Measurements from ENCODE around the gene PCDHGA7. TPM values are rescaled to one million over a fixed set of nuclear protein-coding genes. Genes with fewer than 3 reads are reported as not detected.
A peak's percentile ranks its signal among the peaks of the same experiment; 100 is the strongest.
"Not testable (repeated sequence)": the region's sequence is repeated elsewhere in the genome, so short reads cannot be mapped to it uniquely, and the experiment has no call there.

The PCDHGA7 gene
- total RNA-seq (ENCODE audit: low replicate concordance) = 0.31 and 0.40 TPM in 2 replicates
- long read RNA-seq = 0 reads

DNA sequence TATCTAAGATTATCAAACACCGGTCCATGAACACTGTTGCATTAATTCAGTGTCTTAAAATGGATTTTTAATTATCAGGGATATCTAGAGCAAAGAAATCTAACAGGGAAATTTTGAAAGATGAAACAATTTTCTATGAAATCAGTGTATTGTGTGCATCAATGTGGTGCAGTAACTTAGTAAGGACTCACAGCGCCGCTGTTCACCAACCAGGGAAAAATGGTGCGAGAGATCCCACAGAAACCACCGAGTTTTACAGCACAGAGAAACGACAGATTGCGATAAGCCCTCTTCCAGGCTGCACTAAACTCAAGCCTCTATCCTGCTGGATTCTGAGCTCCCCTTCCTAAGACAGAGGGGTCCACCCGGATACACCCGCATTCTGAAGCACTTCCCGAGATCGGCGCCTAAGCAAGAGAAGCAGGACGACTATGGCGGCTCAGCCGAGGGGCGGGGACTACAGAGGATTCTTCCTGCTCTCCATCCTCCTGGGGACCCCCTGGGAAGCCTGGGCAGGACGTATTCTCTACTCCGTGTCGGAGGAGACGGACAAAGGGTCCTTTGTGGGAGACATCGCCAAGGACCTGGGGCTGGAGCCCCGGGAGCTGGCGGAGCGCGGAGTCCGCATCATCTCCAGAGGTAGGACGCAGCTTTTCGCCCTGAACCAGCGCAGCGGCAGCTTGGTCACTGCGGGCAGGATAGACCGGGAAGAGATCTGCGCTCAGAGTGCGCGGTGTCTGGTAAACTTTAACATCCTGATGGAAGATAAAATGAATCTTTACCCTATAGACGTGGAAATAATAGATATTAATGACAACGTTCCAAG, at the start of gene PCDHGA7:
Gene PCDHGA7, plus strand, starts transcription at position 274 of the 826 bp plus-strand sequence. Its CDS starts 158 bp downstream, at position 432.
- TF ChIP-seq, protein P1, sequence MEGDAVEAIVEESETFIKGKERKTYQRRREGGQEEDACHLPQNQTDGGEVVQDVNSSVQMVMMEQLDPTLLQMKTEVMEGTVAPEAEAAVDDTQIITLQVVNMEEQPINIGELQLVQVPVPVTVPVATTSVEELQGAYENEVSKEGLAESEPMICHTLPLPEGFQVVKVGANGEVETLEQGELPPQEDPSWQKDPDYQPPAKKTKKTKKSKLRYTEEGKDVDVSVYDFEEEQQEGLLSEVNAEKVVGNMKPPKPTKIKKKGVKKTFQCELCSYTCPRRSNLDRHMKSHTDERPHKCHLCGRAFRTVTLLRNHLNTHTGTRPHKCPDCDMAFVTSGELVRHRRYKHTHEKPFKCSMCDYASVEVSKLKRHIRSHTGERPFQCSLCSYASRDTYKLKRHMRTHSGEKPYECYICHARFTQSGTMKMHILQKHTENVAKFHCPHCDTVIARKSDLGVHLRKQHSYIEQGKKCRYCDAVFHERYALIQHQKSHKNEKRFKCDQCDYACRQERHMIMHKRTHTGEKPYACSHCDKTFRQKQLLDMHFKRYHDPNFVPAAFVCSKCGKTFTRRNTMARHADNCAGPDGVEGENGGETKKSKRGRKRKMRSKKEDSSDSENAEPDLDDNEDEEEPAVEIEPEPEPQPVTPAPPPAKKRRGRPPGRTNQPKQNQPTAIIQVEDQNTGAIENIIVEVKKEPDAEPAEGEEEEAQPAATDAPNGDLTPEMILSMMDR (conservative IDR thresholded peaks at IDR 0.05) = no peak
- DNase-seq (ENCODE audit: extremely low spot score, unreplicated experiment) = peak; percentile 60
- Mint-ChIP-seq H3K4me3 (no peak within 1 kb of the TSS), H3K36me3 (no peaks in the 10 kb centered on the region), H3K4me1 (ENCODE audit: unreplicated experiment) (no peaks in the 10 kb centered on the region), H3K9me3 (no peaks in the 10 kb centered on the region), H3K27ac (no peak within 1 kb of the TSS), H3K27me3 (no peaks in the 10 kb centered on the region)

DNA sequence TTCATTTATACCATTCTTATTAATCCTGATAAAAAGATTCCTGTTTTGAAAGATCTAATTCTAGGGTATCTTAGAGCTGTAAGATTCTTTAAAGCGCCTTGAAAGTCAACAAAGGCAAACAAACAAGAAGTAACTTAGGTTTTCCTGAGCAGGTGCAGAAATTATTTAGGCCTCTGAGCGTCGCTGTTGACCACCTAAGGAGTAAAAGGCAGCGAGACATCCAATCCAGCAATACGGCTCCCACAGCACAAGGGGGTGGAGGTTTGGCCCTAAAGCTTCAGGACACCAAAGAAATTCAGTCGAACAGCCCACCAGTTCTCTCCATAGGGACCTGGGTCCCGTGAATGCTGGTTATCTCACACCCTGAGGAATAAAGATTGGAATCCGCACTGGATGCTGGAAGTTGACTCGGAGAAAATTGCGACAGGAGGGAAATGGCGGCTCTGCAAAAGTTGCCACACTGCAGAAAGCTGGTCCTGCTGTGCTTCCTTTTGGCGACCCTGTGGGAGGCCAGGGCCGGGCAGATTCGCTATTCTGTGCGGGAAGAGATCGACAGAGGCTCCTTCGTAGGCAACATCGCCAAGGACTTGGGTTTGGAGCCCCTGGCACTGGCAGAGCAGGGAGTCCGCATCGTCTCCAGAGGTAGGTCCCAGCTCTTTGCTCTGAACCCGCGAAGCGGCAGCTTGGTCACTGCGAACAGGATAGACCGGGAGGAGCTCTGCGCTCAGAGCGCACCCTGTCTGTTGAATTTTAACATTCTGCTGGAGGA, 43.8 kb upstream of the PCDHGA7 start, which contains the start of gene PCDHGA2:
Gene PCDHGA2, plus strand, starts transcription at position 223 of the 769 bp plus-strand sequence.
- Mint-ChIP-seq H3K9me3 (peaks cover 11% of the 10 kb centered on the region), H3K4me1 (ENCODE audit: unreplicated experiment) (no peaks in the 10 kb centered on the region), H3K36me3 (no peaks in the 10 kb centered on the region), H3K27me3 (no peaks in the 10 kb centered on the region), H3K27ac (no peak within 1 kb of the TSS), H3K4me3 (no peak within 1 kb of the TSS)
- TF ChIP-seq, protein P1 (conservative IDR thresholded peaks at IDR 0.05) = peak; percentile 46
- DNase-seq (ENCODE audit: extremely low spot score, unreplicated experiment) = no peak

DNA sequence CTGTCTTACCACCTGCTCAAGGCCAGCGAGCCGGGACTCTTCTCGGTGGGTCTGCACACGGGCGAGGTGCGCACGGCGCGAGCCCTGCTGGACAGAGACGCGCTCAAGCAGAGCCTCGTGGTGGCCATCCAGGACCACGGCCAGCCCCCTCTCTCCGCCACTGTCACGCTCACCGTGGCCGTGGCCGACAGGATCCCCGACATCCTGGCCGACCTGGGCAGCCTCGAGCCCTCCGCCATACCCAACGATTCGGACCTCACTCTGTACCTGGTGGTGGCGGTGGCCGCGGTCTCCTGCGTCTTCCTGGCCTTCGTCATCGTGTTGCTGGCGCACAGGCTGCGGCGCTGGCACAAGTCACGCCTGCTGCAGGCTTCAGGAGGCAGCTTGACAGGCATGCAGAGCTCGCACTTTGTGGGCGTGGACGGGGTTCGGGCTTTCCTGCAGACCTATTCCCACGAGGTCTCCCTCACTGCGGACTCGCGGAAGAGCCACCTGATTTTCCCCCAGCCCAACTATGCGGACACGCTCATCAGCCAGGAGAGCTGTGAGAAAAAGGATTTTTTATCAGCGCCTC, 41.7 kb upstream of the PCDHGA7 start:
- H3K36me3 Mint-ChIP-seq; H3K27ac Mint-ChIP-seq; H3K27me3 Mint-ChIP-seq; H3K4me1 Mint-ChIP-seq (ENCODE audit: unreplicated experiment); DNase-seq (ENCODE audit: extremely low spot score, unreplicated experiment); H3K4me3 Mint-ChIP-seq: not testable (repeated sequence)
- H3K9me3 Mint-ChIP-seq = peaks cover 16% of the 10 kb centered on the region

DNA sequence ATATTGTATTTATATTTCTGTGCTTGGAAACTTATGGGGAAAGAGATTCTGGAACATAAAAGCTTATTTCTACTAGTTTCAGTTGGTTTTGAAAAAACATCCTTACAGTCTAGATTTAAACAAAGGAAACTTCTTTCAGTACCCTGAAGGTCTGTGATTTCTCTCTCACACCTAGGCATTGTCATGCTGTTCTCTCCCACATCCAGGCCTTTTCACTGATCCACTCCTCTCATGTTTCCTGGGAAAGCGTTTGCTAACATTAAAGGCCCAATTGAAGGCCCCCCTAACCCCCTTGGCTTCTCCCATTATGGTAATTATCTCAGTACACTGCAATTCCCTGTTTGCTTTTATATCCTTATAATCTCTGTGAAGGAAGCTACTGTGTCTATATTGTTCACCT, 39.8 kb upstream of the PCDHGA7 start:
- H3K27me3 Mint-ChIP-seq = no peaks in the 10 kb centered on the region
- H3K4me3 Mint-ChIP-seq = no peak overlapping the region
- no peaks in the 10 kb centered on the region for H3K36me3 Mint-ChIP-seq
- H3K4me1 Mint-ChIP-seq (ENCODE audit: unreplicated experiment) = no peaks in the 10 kb centered on the region
- H3K27ac Mint-ChIP-seq = no peak overlapping the region
- peaks cover 21% of the 10 kb centered on the region for H3K9me3 Mint-ChIP-seq
- TF ChIP-seq, protein P1 (conservative IDR thresholded peaks at IDR 0.05) = no peak
- DNase-seq (ENCODE audit: extremely low spot score, unreplicated experiment) = no peak

DNA sequence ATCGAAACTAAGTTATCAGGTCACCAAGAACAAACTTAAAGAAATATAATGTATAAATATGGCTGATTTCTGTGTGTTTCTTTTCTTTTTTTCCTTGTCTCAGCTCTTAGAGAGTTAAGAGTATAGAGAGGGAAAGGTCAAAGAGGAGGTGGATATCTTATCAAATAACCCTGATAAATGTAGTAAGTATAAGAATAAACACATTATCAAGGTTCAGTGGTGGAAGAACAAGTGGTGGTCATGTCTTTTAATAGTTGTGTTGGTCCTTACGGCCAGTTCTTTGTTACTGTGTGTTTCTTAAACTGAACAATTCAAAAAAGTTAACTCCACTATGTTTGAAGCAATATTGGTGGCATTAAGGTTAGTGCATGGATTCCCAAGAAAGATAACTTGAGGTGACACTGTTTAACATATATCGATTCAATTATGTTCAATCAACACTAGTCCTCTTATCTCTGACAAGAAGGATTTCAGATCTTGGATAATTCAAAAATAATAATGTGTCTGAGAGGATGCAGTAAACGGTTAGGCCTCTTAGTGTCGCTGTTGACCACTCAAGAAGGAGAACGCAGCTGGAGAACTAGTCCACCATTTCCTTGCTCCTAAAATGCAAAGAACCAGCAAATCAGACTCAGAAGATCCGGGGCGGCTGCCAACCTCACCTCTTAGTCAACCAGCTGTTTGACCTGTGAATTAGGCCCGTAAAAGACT, 39.1 kb upstream of the PCDHGA7 start, which contains the start of gene PCDHGA3:
Gene PCDHGA3, plus strand, starts transcription at position 588 of the 711 bp plus-strand sequence. CDS start 205 bp downstream, outside the sequence.
- H3K9me3 Mint-ChIP-seq = peaks cover 16% of the 10 kb centered on the region
- TF ChIP-seq, protein P1 (conservative IDR thresholded peaks at IDR 0.05) = peak; percentile 39
- H3K4me1 Mint-ChIP-seq (ENCODE audit: unreplicated experiment) = no peaks in the 10 kb centered on the region
- H3K27me3 Mint-ChIP-seq = no peaks in the 10 kb centered on the region
- no peak for DNase-seq (ENCODE audit: extremely low spot score, unreplicated experiment)
- H3K27ac Mint-ChIP-seq = no peak within 1 kb of the TSS
- H3K4me3 Mint-ChIP-seq = peak within 1 kb of the TSS; percentile 84
- no peaks in the 10 kb centered on the region for H3K36me3 Mint-ChIP-seq

Measured in type B pancreatic cell (in vitro differentiated cells).